Superior temporal gyrus (tissue), 1 donor: ENCODE data around the gene ELP5.
"Not testable (repeated sequence)": the region's sequence is repeated elsewhere in the genome, so short reads cannot be mapped to it uniquely, and the experiment has no call there.

Experiments
- DNase-seq: peaks from one replicate; pipeline ENCODE4 v3.0.0-alpha.2; 2016; ENCODE audit errors: extremely low spot score

The ELP5 gene

DNA sequence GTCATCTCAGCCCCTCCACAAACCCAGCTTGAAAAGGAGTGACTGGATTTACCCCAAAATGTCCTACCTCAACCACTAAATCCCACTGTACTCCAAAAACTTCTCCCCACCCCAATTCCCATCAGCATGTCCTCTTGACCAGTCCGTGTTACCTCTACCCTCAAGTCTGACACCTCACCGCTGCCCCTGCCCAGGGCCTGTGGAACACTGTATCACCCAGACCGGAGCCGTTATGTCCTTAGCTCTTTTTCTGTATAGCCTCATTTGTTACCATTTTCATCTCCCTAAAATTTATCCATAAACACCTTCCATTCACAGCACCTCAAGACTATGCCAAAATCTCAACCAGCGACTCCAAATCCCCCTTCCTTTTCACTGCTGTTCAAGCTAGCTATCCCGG lies 15.2 kb upstream of the ELP5 start:
- no peak for DNase-seq

DNA sequence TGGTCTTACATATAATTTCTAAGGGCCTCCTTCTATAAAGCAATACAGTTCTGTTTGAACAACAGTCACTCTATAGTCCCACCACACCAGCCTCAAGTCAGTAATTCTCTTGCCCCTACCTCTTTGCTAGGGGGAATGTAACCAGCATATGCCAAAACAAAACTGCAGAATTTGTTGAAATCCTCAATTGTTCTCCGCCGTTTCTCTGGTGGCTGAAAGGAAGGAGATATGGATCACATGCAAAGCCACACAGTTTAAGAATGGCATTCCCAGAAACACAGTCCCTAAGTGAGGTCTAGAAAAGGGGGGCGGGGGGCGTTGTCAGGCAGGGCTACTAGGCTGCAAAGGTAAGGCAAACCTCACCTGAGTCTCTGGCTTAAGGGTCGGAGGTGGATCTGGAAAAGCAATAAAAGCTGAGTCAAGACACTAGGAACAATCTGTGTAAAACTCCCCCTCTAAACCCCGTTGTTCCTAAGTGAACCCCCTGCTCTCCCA lies 14.7 kb upstream of the ELP5 start:
- no peak for DNase-seq

DNA sequence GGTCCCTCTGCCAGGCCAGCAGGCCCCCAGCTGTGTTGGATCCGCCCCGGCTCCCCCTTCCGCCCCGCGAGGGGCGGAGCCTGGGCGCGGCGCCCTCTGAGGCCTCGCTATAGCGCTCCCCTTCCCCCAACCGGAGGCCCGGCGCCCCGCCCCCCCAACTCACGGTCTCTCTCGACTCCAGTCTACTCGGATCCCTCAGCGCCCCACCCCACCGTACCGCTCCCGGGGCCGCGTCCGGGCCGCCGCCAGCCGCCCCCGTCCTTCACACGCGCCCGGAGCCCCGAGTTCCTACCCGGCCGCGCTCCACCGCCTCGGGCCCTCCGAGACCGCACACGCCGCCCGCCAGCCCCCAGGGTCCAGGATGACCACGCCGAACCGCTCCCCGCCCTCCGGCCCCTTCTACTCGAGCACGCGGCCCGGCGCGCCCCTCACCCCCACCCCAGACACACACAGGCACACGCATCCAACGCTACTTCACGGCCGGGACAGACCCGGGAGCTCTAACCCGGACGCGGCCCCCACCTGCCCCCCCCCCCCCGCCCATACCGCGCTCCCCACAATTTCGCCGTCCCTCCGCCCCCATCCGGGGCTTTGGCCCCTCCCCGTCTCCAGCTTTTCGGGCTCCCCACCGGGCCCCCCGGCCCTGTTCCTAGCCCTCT lies 14.1 kb upstream of the ELP5 start:
- peak; percentile 45 for DNase-seq

DNA sequence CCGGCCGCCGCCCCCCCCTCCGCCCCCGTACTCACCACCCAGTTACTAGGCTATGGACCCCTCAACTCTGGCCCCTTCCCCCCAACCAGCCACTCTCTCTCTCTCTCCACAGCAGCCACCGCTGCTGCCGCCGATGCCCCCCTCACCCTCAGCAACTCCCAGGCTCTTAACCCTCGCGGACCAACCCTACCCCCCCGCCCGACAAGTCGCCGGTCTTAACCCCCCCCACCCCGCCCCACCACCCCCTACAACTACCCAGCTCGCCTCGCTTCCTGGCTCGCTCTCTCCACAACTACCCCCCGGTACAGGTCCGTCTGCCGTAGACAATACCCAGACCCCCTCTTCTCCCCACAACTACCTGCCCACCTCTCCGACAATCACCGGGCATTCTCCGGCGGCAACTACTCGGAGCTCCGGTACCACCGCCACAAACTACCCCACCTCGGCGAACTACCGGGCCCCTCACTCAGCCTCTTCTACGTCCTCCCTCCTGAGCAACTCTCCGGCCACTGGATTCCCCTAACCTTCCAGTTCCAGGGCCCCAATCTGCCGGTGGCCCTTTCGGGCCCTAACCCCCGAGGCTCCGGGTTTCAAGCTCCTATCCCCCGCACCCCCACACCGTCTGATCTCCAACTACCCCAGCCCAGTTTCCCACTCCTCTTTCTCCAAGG lies 13.5 kb upstream of the ELP5 start:
- DNase-seq = no peak

DNA sequence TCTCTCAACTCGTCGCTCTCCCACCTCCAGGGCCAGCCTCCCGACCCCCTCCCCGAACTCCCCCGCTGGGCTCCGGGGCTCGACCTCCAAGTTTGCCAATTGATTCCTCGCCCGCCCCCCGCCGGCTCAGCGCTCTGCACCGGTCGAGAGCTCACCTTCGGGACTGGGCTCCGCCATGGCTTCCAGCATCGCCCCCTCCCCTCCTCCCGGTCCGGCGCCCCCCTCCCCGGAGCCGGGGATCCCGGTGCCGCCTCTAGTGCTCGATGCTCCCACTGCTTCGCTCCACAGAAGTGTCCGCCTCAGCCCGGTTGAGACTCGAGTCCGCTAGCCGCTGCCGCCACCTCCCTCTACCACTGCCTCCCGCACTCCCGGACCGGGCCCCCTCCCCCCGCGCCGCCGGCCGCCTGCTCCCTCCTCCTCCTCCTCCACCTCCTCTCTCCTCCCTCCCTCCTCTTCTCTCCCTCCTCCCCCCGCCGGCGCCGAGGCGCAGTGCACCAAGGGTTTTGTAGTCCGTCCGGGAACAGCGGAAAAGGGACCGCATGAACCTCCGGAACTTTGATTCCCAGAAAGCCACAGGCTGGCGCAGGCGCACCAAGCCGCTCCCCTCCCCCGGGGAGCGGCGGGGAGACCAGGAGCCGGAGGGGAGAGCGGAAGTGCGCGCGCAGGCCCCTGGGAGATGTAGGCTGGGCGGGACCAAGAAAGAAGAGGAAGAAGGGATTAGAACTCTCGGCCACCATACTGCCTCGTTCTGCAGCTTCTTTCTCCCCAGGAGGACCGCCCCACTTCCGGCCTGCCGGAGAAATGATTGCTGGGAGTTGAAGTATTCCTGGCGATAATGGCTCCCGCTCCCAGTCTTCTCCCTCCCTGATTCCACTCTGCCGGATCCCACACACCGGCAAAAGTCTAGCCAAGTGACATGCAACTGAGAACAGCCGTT lies 12.7 kb upstream of the ELP5 start, which contains the start of gene PHF23:
PHF23 (minus strand) TSS at position 367 of the 937 bp plus-strand sequence; CDS start at position 189, 178 bp downstream.
- peak; percentile 100 for DNase-seq

DNA sequence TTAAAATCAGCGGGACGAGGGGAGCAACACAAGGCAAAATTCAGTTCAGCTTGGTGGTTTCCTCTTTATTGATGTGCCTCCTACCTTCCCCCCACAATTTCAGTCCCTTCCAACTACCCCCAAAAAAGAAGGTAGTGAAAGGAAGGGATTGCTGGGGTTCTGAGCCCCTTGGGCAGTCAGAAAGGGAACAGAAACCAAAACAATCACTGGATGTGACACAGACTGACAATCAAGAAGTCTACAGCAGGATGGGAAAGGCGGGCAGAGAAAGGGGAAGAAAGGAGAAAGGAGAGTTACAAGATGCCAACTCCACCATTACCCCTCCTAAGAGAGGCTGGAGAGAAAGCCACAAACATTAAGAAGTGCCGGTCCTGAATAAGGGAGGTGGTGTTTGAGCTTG lies 11.6 kb upstream of the ELP5 start:
- DNase-seq = no peak

DNA sequence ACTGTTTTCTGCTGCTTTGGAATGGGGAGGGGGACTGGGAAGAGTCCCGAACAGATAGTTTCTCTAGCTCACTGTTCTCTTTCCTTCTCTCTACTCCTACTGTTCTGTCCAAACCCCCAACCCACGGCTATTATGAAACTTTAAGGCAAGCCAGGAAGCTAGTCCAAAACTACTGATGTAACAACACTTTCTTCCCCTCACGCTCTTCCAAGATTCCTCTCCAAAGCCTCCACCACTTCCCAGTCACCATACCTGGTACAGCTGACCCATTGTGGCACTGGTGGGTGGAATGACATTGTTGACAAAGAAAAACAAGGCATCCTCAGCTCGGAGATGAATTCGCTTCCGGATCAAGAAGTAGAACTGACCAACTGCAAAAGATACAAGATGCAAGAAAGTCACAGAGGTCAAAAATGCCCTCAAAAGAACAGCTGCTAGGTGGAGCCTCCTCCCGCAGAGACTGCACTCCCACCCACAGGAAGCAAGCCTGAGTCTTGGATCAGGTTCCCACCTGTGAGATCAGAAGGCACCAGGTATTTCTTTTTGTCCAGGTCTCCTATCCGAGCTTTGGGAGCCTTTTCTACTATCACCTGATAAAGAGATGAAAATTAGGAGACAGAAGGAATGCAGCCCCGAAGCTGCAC lies 10.8 kb upstream of the ELP5 start:
- DNase-seq = no peak

DNA sequence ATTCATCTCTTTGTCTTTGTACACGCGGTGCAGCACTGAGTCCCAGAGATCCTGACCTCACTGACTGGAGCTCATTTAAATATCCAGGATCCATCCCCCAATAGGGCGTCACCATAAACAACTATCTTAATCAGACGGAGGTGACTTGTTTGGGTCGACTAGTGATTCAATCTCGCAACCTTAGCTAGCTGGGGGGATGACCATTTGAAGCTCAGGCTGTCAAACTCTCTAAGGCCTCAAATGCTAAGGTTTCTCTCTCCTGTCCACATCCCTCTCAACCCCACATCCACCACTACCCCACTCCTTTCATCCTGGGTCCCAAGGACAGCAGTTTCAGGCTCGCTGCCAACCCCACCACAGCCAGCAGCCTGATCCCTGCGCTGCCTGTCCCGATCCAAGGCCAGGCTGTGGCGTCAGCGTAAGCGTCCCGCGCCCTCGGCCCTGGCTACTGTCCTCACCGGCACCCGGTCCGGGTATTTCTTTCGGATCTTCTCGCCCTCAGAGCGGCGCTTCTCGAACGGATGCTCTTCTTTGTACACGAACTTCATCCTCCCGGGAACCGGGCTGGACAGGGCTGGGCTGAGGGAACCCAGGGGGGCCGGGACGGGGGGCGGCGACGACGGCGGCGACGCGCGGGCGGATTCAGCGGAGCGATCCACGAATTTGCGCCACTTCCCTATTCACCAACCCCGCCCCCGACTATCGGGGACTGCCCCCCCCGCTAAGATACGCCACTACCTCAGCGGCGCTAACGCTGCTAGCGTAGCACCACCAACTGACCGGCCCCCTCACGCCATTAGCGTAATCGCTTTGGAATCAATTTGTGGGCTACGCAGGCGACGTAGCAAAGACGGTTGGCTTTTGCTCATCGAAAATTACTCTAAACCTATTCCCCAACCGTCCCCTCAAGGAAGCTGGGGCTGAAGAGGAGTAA lies 10.0 kb upstream of the ELP5 start, which contains the start of gene GABARAP:
GABARAP (minus strand) TSS at position 667 of the 934 bp plus-strand sequence; CDS start at position 548, 119 bp downstream.
- DNase-seq = peak; percentile 97

DNA sequence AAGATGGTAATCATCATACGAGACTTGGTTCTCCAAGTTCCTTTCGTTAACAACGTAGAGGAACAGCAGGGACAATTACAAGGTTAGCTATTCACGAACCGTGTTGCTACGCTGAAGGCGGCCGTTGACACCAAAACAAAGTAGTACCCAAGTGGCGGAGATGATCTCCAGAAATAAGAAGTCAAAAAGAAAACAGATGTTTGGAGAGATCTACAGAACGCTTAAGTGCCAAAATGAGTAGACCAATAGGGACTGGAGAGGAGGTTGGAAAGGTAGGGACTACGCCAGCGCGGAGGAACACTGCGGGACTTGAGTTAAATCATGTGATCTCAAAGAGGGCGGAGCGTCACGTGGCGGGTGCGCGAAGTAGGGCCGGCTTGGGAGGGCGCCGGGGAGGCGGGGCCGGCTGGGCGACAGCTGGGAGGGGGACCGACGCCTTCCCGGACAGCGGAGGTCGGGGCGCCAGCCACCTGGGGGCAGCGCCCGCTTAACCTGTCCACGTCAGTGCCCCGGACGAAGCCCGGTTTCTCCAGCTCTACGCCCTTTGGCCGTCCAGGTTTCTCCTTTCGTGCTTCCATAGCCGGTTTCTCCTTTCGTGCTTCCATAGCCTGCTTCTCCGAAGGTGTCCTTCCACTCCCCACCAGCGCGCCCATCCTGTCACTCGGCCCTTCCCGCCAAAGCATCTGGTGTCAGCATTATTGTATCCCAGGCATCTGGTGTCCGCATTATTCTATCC lies 9.1 kb upstream of the ELP5 start:
- peak; percentile 97 for DNase-seq

DNA sequence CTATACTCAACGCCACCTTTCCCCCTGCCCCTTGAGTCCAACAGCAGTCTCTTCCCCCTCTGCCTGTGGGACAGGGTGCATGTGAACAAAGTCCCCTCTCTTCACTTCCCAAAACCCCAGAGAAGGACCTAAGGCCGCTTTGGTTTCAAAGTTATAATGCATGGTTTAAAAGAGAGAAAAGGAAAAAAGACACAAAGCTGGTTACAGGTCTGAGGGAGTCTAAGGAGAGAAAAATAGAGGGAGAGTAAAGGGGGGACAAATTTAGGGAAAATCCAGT lies 8.6 kb upstream of the ELP5 start:
- DNase-seq = no peak

DNA sequence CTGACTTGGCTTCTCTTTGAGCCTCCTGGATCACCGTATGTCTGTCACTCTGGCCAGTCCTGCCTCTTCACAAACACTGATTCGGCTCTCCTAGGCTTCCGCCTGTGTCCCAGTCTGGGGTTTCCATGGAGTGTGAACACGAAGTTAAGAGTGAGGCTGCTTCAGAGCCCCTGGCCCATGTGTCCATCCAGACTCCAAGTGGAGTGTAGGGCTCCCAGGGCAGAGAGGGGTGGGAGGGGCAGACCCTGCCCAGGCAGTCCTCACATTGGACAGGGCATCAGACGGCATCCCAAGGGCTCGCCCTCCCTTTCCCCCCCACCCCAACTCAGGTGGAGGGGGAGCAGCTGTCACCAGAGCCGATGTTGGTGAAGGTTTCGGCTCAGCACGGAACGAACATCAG lies 8.2 kb upstream of the ELP5 start:
- not testable (repeated sequence) for DNase-seq

DNA sequence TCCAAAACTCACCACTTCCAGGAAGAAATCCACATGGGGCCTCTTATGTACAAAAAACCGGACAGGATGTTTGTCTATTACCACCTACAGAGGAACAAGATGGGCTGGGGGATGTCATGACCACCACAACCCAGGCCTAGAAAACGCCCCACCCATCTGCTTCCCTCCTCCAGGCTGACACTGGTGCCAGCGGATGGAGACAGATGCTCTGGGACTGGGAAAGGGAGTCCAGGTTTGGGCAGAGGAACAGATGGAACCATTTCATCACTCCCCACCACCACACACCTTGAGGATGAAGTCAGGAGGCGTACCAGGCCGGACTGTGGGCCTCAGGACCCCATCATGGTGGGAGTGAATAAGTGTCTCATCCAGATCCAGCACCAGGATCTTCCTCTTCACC lies 5.2 kb upstream of the ELP5 start:
- no peak for DNase-seq

DNA sequence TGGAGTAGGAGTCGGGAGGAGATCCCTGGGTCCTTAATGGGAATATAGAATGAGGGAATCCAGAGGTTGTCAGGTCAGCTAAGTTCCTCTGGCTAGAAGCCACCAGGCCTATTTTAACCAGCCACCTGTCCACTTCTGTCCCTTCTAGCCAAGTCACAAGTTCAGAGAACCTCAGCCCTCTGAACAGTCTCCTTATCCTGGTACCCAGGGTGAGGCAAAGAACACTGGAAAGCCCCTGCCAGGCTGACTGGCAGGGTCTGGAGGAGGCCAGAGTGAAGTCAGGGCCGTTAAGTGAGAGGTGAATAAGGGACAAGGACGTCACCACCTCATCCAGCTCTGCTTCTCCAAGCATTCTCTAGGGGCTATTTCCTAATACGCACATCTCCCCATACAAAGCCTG lies 3.2 kb upstream of the ELP5 start:
- no peak for DNase-seq

DNA sequence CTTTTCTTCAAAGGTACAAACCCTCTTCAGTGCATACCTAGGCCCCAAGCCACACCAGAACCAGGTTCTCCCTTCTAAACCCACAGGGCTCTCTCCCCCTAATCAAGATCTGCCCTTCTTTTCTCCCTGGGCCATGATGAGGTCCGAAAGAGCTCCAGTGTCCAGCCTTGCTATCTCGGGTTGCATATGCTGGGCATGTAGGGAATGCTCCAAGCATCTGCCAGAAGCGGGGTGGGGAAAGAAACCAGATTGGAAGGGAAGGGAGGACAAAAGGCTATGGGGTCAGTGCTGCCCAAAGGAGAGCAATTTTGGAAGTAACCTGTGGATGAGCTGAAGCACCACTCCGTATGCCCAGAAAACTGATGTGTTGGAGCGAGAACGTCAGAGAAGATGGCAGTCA lies 2.8 kb upstream of the ELP5 start:
- no peak for DNase-seq

DNA sequence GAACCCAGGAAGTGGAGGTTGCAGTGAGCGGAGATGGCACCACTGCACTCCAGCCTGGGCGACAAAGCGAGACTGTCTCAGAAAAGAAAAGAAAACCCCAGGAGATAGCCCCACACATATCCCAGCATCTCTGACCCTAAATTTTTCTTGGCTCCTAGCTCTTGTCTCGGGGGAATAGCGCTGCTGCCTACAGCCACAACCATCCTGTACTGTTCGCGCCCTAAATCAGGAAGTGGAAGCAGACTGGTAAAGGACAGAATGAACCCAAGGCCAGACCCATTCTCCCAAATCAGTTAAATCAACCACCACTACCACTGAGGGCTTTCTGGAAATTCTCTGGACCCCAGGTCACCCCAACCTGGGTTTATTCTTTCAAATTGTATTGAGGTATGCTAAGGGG lies 2.2 kb upstream of the ELP5 start:
- no peak for DNase-seq

DNA sequence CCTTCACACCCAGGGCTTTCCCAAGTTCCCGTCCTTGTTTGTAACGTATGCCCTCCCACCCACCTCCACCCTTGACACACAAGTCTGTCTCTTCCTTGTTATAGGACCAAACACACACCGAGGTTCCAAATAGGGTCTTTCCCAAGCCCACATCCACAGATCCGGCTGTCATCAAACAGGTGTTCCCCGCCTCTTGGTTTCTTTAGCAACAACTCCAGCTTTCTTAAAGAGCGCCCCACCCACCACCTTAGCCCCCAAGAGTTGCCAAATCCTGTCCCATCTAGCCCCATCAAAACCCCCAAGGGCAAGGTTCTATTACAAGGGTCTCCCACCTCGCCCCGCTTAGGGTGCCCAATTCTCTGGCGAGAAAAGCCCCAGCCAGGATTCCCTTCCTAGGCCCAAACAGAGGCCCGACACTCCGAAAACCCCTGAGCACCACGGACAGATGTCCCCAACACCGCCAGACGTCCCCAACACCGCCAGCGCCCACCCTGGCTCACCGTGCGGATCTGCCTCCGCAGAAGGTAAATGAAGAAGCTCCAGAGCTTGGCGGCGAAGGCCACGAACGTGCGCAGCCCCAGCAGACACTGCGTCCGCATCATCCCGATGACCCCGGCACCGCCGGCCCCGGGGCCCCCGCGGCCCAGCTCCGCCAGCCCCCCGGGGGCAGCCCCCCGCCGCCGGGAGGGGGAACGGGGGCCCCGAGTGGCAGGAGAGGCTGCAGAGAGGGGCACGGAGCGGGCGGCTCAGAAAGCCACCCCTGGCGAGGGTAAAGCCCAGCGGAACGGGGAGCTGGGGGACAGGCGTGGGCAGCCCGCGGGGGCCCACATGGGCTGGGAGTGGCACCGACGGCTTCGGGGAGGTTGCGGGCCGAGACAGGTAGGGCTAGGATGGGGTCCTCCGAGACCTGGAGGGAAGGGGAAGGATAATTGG lies 1.1 kb upstream of the ELP5 start:
- no peak for DNase-seq

DNA sequence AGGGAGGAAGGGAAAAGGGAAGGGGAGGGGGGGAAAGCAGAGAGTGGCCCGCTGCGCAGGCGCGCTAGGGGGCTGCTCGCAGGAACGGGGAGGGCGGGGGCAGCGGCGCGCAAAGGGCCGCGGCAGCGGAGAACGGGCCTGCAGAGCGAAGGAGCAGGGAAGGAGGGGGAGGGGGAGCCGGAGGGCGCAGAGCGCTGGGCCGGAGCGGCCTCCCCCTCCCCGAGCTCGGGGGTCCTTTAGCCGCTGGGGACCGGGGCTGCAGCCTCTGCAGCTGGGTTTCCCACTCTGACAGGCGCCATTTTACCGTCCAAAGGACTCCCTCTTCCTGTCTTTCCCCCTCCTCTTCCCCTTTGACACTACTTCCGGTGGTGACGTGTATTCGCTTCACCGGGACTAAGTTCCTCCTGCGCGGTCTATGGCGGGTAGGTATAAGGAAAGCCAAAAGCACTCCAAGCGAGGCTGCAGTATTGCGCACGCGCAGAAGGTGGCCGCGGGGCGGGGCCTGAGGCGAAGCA lies 297 bp upstream of the ELP5 start, which contains the start of gene CTDNEP1:
CTDNEP1 (minus strand) TSS at position 74 of the 515 bp plus-strand sequence. CDS start 438 bp downstream, outside the sequence.
- DNase-seq = peak; percentile 99

DNA sequence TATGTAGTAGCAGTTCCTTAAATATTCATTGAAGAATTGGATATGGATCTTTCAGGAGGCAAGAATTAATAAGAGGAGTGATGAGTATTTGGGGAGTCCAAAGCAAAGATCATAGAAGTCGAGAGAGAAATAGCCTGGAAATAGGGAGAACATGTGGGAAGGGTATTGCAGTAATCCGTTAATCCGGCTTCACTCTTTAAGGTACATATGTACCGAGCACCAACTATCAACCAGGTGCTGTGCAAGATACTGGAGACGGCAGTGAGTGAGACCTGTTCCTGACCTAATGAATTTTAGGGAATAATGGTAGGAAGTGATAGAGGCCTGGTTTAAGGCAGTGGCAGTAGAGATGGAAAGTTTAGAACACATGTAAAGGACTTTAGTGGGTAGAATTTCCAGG lies 1.1 kb downstream of the ELP5 start:
- no peak for DNase-seq

DNA sequence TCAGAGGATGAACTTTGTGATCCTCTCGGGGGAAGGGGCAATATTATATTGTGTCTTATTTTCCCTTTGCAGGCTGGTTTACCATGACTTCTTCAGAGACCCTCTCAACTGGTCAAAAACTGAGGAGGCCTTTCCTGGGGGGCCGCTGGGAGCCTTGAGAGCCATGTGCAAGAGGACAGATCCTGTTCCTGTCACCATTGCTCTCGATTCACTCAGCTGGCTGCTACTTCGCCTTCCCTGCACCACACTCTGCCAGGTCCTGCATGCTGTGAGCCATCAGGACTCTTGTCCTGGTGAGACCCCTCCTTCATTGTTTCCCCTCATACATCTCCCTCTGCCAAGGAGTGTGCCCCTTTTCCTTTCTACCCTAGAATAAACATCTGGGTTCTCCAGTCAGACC lies 2.5 kb downstream of the ELP5 start:
- no peak for DNase-seq
